Measurements from ENCODE around the gene S100A16.
A peak's percentile ranks its signal among the peaks of the same experiment; 100 is the strongest.
"Not testable (repeated sequence)": the region's sequence is repeated elsewhere in the genome, so short reads cannot be mapped to it uniquely, and the experiment has no call there.

The S100A16 gene

DNA sequence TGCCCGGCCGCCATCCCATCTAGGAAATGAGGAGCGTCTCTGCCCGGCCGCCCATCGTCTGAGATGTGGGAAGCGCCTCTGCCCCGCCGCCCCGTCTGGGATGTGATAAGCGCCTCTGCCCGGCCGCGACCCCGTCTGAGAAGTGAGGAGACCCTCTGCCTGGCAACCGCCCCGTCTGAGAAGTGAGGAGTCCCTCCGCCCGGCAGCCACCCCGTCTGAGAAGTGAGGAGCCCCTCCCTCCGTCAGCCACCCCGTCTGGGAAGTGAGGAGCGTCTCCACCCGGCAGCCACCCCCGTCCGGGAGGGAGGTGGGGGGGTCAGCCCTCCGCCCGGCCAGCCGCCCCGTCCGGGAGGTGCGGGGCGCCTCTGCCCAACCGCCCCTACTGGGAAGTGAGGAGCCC, 30.1 kb downstream of the S100A16 start:
- not testable (repeated sequence) for DNase-seq

GRCh38 chr1:153578936-153579335, 34.0 kb downstream of the S100A16 start:
- no peak for DNase-seq

- no peak for DNase-seq
Observed at GRCh38 chr1:153578490-153578889, 34.4 kb downstream of the S100A16 start.

DNA sequence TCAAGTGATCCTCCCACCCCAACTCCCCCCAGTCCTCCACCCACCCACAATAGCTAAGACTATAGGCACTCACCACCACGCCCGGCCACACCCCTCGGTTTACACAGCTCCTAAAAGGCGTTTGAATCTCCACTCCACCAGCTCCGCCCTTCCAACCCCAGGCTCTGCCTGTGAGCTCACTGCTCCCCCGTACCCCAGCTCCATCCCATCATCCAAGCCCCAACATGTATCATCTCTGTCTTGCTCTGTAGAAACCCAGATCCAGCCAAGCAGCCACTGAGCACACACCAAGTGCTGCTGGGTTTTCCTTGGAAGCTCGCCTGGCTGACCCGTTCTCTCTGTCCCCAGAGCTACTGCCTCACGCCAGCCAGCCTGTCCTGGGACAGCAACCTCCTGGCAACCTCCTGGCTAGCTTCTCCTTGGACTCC, 35.3 kb downstream of the S100A16 start:
- no peak for DNase-seq

DNA sequence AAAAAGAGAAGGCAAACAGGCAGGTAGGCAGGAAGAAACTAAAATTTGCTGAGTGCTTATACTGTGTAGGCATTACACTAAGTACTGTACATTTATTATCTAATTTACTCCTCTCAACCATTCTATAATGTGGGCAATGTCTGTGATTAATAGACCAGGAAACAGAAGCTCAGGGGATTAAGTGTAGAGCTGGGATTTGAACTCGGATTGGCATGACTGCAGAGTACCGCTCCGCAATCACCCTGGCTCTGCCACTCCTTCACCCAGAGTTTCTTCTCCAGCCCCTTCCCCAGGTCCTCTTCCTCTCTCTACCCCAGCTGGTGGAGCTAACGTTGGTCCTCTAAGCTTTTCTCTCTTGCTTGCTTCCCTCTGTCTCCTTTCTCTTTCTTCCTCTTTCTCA, 35.8 kb downstream of the S100A16 start:
- DNase-seq = no peak

- DNase-seq = not testable (repeated sequence)
Observed at GRCh38 chr1:153575497-153575896, 37.4 kb downstream of the S100A16 start.

DNA sequence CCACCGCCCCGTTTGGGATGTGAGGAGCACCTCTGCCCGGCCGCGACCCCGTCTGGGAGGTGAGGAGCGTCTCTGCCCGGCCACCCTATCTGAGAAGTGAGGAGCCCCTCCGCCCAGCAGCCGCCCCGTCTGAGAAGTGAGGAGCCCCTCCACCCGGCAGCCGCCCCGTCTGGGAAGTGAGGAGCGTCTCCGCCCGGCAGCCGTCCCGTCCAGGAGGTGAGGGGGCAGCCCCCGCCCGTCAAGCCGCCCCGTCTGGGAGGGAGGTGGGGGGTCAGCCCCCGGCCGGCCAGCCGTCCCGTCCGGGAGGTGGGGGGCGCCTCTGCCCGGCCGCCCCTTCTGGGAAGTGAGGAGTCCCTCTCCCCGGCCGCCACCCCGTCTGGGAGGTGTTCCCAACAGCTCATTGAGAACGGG, 37.9 kb downstream of the S100A16 start:
- DNase-seq = not testable (repeated sequence)

- no peak for DNase-seq
Observed at GRCh38 chr1:153573351-153573750, 39.6 kb downstream of the S100A16 start.

DNA sequence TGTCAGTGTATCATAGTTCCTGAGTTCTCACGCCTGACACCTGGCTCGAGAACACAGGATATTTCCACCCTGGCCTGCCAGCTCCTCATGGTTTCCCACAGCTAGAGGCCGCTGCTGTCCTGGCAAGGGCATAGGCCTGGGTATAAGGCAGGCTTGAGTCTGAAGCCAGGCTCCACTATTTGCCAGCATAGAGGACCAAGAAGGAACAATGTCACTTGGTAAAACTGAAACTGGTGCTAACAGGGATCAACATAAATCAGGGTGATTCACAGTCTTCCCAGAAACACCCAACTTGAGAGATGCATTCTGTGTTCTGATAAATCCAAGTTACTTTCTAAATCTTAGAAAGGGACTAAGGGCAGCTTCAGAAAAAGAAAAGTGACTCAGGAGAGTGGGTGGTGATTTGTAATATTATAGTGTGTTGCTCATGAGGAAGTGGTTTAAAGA, 40.3 kb downstream of the S100A16 start:
- peak; percentile 36 for DNase-seq

GRCh38 chr1:153571706-153572105, 41.2 kb downstream of the S100A16 start:
- no peak for DNase-seq

- DNase-seq = no peak
Observed at GRCh38 chr1:153570874-153571273, 42.1 kb downstream of the S100A16 start.

DNA sequence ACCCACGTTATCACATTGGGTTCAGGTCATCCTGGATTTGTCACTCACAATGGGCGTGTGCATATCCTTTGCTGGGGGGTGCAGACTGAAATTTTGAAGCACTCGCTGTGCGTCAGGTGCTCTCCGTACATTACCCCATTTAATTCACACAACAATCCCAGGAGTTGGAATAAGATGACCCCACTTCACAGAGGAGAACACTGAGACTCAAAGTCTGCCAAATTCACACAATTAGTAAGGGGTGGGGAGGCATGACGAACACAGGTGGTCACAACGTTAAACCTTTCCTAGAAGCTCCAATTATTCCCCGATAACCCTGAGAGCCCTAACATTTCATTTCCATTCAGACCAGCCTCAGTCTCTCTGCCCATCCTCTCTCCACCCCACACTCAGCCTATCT, 43.5 kb downstream of the S100A16 start:
- DNase-seq = no peak

- DNase-seq = peak; percentile 91
Observed at GRCh38 chr1:153568367-153569099, 44.4 kb downstream of the S100A16 start.

DNA sequence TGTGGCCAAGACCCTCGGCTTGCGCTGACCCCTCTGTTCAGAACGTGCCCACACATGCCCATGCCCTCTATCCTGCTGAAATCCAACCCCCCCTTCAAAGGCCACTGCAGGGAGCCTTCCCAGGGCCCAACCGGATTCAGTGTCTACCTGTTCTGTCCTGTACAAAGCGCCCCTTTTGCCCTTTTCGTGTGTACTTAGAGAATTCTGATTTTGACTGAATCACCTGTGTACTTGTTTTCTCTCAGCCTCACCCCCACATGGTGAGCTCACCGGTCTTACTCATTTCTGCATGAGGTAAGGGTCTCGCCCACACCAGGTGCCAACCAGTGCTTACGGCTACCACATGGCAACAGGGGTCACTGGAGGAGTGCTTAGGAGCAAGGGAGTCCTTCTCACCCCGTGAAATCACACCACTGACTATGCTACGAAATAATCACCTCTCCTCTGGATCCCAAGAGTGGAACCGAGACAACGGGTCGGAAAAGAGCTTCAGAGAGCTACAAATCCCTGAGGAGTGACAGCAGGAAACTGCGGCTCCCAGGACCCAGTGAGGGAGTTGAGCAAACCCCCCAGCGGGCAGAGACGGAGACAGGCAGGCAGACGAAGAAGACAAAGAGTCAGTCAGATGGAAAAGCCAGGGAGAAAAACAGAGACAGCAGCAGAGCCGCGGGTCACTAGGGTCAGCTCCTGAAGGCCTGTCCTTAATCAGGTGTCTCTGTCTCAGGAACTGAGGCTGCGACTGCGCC, 45.1 kb downstream of the S100A16 start:
- peak; percentile 67 for DNase-seq

DNA sequence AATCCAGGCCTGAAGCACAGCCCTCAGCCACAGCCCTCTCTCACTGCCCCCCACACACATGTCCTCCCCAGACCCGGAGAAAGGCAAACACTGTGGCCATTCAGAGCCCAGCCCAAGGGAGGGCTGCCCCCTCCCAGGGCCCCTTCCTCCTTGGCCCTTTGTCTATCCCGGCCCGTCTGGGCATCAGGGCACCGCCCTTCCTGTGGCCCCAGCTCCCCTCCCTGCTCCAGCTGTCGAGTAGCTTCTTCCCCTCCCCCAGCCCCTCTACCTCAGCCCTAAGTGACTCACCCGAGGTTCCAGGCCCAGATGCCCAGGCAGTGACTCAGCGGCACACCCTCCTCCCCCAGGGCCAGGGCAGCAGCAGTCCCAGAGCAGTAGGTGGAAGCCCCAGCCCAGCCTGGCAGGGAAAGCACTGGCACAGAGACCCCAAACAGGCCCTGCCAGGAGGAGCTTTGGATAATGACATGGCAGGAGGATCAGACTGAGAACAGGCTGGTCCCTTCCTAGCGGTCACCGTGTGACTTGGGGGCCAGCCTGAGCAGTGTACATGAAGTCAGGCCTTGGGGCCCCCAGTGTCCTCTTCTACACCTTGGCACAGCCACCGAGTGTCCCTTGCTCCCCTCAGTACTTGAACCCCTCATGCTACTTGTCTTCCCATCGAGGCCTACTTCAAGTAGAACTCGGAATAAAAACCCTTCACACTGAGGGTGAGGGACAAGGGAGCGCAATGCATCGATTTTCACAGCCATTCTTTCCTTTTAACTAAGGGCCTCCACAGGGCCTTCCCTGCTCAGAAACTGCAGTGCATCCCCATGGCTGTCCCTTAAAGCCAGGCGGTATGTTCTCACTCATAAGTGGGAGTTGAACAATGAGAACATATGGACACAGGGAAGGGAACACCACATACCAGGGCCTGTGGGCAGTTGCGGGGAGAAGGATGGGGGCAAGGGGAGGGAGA, 46.2 kb downstream of the S100A16 start:
- DNase-seq = peak; percentile 96

GRCh38 chr1:153565529-153566374, 47.2 kb downstream of the S100A16 start, which contains the start of gene S100A2:
S100A2 (minus strand) TSS chr1:153565844; CDS start chr1:153563877, 1,967 bp downstream.
- peak; percentile 78 for DNase-seq

DNA sequence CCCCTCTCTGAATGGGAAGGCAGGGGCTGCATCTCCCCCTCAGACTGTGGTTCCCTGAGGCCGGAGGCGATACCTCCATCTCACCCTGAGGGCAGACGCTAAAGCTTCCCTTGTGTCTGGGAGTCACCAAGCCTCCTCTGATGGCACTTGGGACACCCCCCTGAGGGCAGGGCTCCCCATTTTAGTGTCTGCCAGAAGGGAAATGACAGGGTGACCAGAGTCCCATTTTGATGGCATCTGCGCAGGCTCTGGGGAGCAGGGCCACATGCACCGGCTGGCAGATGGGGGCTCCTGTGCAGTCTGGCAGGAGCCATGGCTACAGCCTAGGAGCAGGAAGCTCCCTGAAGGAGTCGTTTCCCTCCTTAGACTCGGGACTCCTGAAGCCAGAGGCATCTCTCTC, 48.9 kb downstream of the S100A16 start:
- no peak for DNase-seq

DNA sequence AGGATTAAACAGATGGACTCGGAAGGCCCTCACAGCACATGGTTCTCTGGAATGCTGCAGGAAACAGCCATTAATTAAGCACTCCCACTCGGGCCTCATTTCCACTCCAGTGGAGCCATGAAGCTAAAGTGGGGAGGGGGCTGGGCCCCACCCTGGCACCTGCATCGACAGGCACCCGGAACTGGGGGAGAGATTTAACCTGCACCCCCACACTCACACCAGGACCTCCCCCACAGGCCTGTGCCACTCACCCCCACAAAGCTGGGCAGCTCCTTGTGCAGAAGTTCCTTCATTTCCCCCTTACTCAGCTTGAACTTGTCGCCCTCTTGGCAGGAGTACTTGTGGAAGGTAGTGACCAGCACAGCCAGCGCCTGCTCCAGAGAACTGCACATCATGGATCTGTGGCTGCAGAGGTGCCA, 49.4 kb downstream of the S100A16 start:
- no peak for DNase-seq

GRCh38 chr1:153562021-153562420, 50.9 kb downstream of the S100A16 start:
- DNase-seq = not testable (repeated sequence)

- DNase-seq = no peak
Observed at GRCh38 chr1:153561466-153561985, 51.4 kb downstream of the S100A16 start.

- DNase-seq = no peak
Observed at GRCh38 chr1:153560771-153561465, 52.0 kb downstream of the S100A16 start.
